GM18861 (cell line): ENCODE measurements around the gene TENM4.

Source experiments
- ATAC-seq: cut with Tn5 transposase; IDR thresholded peaks from one replicate; pipeline ENCODE4 v1.9.1; 2021; ENCODE audit not compliant: unreplicated experiment

TENM4 gene

DNA sequence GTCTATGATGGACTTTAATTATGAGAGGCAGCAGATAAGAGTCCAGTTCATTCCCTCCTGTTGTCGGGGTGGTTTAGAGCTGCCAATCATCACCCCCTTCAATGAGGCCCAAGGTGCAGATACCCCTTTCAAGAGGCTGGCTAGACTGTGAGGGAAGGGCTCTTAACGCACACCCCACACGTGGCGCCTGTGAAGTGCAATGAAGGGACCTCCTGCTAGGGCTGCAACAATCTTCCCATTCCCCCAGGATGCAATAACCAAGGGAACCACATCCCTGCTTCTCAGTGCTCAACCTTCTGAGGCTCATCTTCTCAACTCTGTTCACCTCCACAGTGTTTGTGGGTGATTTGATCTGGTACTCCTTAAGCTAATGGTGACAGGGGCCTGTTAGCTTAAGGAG is 19.0 kb downstream of the TENM4 start:
- no peak for ATAC-seq

DNA sequence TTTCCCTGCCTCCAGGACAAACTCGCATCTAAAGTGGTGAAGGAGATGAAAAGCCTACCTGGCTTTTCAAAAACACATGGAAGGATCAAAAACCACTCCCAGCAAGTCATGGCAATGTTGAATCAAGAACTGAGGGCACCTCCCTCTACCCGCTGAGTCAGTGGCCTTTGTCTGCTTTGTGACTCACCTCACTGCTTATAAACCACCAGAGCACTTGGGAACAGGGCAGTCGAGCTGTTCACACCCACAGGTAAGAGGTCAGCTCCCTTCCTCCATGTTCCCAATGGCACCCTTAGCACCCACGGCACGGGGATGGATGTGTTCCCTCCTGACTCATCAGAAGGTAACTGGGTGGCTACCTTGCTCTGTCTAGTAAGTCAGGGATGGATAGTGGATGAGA is 21.7 kb downstream of the TENM4 start:
- no peak for ATAC-seq

DNA sequence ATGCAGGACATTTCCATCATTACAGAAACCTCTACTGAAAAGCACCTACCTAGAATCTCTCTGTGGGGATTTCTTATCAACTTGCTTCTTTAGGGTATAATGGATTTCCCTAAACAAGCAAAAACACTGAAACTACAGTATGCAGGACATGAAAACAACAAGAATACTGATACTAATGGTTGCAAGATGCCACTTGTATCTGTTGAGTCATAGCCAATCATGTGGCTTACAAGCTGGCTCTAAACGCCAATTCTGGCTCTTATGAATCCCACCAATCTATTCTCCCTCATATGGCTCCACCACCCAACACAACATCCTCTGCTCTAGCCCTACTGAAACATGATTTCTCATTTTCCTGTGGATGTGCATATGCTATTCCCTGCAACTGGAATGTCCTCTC is 22.6 kb downstream of the TENM4 start:
- no peak for ATAC-seq

DNA sequence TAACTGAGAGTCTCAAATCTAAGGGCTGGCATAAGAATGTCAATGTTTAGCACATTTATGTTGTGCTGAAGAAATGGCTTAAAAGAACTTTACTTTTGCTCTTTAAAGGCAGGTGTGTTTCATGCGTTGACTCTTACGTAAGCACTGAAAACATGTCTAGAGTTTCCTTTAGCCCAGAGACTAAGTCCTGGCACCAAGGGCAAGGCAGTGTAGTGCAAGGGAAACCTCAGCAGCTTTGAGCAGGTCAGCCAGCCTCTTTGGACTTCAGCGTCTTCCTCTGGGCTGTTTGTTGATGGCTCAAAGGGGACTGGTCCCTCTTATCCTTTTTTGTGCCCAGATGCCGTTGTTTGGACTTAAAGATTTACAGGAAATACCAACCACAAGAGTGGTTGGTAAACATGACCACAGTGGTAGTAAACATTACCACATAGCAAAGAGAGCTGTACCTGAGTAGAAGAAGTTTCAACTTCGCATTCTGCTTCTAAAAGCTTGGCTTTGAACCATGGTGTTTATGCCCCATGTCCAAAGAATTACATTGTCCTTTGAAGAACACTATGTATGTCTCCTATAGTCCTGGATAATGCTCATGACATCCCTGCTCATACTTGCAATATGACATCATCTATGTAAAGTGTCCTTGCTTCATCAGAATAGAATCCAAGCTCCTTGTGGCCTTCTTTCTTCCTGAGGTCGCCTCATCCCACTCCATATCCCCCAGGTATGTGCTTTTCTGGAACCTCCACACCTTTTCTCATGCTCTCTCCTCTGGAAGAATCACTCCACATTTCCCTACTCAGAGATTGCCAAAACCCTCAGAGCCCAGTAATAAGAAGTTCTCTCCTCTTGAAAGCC is 23.5 kb downstream of the TENM4 start:
- no peak for ATAC-seq

DNA sequence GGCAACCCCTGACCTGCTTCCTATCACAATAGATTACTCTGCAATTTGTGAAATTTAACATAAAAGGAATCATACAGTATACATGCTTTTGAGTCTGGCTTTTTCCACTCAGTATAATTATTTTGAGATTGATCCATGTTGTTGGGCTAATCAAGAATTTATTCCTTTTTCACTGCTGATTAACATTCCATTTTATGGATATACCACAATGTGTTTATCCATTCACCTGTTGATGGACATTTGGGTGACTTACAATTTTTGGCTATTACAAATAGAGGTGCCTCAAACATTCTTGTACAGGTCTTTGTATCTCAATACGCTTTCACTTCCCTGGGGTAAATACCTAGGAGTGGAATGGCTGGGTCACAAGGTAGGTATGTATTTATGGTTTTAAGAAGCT is 24.9 kb downstream of the TENM4 start:
- ATAC-seq: no peak

DNA sequence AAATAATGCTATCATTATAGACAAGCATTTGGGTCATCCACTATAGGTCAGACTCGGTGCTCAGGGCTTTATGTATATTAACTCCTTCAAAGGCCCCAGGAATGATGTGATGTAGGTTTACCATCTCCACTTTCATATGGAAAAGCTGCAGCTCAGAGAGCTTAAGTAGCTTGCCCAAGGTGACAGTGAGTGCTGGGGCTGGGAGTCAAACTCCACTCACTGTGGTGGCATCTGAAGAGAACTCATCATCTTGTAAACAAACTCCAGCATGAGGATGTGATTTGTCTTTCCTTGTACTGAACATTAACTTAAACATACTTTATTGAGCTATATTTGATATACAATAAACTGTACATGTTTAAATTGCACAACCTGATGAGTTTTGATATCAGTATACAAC is 25.4 kb downstream of the TENM4 start:
- ATAC-seq: no peak

DNA sequence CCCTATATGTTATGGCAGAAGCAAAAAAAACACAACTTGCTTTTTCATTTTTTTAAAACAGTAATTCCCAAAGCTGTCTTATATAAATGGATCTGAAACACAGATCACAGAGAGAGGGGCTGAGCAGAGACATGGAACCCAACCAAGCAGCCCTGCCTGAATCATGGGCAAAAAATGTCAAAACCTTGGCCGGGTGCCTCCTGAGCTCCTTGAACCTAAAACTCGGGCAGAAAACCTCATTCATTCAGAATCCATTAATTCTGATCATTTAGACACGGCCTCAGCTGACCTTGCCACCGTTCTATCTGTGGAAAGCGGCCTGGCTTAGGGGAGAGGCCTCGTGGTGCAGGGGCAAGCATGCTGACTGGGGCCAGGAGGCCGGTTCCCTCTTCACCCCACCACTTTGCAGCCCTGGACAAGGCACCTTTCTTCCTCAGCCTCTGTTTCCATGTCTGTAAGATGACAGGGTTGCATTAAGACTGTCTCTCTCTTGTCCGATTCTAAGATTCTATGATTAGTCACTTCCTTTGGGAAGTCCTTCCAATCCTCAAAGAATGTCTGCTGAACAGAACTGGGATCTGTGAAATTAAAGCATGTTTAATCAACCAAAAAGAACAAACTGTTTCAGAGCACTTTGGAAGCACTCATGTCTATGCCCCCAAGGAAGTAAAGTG is 26.0 kb downstream of the TENM4 start:
- no peak for ATAC-seq

DNA sequence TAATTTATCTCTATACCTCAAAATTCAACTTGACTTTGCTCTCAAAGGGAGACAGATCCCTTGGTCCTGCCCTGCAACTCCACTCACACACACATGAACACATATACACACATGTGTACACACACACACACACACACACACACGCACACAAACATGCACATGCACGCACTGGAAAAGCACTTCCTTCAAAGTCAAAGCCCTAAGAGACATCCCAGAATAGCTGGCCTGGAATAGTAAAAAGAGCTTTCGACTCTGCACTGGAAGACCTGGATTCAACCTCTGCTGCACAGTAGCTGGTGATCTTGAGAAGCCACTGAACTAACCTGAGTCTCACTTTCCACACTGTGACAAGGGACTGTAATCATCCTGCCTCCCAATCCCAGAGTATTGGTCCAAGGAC is 26.8 kb downstream of the TENM4 start:
- ATAC-seq: no peak

DNA sequence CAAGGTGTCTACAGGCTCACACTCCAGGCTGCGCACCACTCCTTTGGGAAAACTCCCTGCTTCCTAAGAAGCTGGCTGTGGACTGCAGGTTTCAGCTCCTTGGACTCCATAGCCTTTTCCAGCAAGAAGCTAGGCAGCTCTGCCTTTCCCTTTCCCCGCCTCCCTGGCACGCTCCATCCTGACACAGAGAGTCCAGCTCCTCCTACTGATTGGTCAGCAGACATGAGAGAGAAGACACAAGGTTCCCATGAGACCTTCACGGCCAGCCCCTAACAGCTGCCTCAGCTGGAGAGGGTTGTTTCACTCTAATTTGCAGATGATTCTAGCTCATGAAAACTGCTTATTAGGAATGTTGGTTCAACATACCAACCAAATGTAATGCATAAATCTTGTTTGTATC is 27.6 kb downstream of the TENM4 start:
- ATAC-seq: no peak

DNA sequence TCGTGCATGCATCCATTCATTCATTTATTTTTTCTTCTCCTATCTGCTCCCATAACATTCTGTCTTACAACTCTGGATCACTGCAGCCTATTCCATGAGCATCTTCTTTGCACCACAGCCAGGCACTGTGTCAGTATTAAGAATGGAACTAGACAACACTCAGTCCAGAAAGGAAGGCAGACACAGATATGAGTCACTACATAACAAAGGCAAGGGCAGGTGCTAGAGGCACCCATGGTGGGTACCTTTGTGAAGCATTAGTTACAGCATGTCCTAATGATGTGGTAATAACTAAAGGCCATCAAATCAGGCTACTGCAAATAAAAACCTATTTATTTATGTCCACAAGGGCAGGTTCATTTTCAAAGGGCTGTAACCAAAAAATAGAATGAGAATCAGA is 28.1 kb downstream of the TENM4 start:
- ATAC-seq: peak; percentile 57

DNA sequence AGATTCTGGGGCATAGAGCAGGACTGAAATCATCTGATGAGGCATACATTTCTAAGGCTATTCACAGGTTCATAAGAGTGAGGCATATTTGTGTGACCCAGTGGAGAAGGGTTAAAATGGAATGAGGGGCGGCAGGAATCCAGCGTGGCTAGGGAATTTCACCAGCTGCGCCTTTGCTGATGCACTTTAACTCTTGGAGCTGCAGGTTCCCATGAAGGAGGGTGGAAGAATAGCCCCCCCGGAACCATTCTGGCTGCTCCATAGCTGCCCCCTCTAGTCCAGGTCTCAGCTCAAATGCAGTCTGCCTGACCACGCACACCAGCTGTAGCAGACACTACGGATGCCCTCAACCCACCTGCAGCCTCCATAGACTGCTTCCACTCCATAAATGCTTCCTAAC is 31.5 kb downstream of the TENM4 start:
- no peak for ATAC-seq

DNA sequence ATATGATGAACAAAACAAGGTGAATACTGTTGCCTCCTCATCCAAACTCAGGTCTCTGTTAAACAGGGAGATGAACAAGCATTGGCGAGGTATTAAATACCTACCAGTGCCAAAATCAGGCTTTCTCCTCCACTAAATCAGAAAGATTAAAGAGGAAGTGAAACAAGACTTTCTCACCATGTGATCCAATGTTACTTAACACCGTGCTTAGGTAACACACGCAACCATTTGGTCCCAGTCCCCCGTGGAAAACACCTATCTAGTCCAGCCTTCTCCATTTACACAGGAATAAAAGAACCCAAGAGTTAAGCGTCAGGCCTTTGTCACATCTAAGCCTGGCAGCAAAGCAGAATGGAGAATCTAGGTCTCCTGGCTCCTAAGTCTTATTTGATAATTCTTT is 34.5 kb downstream of the TENM4 start:
- peak; percentile 95 for ATAC-seq

DNA sequence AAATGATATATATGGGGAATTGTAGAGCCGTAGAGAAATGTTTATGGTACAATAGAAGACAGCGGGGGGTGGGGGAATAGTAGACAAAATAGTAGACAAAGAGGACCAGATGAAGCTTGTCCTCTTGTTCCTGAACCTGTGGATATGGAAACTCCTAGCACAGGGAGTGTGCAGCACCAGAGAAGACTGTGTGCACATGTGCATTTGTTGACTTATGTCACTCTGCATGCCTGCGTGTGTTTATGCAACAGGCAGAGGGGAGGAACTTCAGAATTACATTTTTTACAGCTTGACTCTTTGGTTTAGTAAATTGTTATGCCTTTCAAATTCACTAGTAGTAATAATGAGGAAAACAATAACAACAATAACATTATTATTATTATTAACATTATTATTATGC is 36.0 kb downstream of the TENM4 start:
- ATAC-seq: no peak

DNA sequence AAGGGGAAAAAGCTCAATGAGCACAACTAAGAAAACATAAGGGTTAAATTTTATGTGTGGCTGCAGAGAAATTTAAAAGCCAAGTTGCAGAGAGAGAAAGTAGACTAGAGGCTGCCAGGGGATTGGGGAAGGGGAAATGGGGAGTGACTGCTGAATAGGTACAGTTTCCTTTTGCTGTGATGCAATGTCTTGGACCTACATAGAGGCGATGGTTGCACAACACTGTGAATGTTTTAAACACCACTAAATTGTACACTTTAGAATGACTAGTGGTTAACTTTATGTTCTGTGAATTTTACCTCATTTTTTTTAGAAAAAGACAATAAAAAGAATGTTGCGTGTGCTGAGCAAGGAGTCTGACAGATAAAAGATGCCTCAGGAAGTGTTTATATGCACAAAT is 36.5 kb downstream of the TENM4 start:
- ATAC-seq: no peak

DNA sequence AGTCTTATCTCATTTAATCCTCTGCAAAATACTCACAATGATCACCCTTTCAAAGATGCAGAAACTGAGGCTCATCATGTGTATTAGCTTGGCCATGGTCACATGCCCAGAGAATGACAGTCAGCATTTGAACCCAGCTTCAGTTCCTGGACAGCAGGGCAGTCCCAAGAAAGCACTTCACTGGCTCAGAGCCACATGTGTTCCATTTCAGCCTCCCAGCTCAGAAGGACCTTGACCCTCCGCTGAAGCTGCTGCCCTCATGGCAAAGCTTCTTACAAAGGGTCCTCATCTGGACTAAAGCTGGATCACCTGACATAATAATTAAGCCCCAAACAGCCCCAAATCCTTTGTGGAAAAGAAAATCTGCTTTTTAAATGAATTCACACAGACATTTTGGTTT is 37.0 kb downstream of the TENM4 start:
- no peak for ATAC-seq

DNA sequence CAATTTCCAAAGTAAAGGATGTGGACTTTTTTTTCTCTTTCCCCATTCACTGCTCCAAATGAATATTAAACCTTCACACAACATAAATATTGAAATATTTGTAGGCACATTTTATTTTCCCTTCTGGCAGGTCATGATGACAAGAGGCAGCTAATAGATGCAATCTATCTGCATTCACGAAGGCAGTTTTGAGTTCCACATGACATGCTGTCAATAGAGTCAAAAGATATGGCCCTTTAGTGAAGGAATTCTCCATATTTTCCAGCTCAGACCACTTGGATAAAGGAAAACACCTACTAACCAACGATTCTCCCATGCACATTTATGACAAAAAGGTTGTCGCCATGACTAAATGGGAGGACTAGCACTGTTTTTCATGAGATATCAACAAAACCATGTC is 37.9 kb downstream of the TENM4 start:
- ATAC-seq: no peak

DNA sequence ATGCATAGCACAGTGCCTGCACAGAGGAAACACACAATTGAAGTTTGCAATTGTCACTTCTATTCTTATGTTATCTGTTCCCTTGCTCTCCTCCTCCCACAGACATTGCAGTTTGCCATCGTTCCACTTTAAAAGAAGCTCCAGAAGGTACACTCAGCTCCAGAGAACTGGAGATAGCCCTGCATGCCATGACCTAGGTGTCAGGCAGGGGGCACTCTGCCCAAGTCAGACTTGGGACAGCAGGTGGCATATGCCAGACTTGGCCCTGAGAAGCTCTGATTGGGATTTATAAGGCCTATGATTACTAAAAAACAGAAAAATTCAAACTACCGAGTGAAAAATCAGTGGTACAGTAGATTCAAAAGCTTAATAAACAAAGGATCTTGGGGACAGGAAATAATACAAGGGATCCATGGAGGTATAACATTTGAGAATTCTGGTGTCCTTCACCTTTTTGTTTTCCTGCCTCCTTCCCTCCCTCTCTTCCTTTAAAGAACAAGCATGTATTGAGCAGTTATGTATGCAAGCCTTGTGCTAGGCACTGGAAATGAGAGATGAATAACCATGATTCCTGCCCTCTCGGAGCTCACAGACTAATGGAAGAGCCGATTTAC is 40.0 kb downstream of the TENM4 start:
- peak; percentile 70 for ATAC-seq

DNA sequence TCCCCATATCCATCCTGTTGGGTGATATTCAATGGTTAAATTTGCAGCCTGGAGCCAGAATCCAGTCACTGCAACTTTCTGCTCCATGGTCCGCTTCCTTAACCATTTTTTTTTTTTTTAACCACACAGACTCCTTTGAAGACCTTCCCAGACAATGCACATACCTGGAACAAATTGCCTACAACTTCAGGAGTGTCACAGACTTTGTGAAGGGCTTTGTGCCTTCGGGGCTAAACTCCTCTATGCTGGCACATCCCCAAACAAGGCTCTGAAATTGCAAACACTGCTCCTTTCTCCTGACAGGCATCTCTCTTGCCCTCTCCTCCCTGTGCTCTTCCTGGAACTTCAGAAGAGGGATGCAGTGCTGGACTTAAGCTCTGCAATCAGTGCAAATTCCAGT is 40.6 kb downstream of the TENM4 start:
- ATAC-seq: no peak

DNA sequence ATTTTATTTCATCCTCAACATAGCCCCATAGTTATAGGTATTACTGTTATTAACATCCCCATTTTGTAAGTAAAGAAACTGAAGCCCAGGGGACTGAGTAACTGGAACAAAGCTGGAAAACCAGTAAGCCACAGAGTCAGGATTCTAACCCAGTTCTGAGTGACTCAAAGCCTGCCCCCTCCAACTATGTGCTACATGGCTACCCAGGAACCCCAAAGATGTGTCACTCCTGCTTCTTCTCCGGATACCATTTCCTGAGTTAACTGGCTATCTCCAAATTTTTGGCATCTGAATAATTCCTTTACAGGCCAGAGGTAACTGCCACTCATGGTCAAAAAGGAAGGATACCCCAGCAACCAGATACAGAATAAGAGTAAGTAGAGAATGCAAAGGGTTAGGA is 43.6 kb downstream of the TENM4 start:
- no peak for ATAC-seq

DNA sequence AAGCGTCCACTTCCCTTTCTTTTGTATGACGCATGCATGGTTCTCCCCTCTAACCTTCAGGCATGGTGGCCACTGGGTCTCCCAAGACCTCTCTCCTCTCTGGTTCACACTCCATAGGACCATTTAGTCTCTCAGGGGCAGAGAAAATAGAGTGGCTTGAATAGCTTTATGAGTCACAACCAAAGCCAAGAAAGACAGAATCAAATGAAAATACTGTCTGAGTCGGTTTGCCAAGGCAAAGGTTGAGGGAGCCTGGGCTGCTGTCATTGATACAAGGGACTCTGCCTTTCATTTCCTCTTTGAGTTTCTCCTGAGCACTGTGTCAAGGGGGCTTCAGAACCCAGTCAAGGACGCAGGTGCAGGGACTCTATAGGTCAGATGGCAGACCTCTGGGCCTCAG is 44.2 kb downstream of the TENM4 start:
- ATAC-seq: no peak

DNA sequence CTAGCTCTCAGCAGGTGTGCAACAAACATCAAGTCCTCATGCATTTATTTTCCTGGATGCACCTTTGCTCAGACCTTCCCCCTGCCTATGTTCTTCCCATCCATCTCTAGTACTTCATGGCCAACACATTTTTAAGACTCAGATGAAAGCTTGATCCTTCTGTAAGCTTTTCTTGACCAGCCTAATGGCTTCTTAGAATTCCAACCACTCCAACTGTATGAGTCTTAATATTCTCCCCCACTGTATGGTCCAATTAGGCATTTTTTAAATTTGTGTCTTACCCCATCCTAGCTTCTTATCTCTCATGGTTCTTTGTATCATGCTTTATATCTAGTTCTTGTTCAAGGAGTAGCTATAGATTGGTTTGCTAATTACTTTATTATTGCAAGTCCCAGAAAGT is 44.8 kb downstream of the TENM4 start:
- ATAC-seq: no peak

DNA sequence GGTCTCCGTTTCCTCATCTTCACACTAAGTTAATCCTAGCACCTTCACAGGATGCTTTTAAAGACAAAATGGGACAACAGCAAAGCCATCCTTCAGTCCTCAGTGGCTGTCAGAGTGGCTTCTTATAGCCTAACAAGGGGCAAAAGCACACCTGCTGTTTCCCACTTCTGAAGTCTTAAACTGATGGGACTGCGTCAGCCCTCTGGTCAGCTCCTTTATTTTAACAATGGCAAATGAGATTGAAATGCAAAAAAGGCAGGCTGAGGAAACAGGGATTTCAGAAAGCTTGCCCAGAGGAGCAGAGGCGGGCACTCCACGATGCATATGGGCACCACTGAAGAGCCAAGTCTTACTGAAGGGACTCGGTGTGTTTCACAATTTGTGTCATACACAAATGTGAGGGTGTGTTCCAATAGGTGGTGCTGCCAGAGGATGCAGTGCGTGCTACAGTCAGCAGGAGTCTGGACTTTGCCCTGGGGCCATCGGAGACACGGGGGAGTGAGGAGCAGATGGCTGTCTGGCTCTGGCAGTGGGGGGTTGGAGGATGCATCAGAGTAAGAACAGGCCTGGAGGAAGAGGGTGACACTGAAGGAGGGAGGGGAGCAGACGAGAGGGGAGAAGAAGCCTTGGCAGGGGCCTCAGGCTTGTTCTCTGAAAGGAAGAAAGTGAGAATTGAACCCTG is 47.3 kb downstream of the TENM4 start:
- no peak for ATAC-seq
